ENCODE measurements around the gene TSFM.

Gene TSFM

DNA sequence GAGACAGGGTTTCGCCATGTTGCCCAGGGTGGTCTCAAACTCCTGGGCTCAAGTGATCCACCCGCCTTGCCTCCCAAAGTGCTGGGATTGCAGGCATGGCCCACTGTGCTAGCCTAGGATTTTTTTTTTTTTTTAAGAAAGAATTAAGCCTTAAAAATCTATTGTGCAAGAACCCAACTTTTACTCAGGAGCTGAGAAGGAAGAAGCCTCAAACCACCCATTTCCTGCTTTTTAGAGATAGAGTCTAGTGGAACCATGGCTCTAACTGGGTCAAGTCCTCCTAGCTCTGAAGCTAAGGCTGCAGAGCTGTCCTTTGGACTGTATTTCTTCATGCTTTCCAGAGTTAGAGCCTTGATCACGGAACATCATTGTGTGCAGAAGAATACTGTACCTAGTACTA is 1.3 kb upstream of the TSFM start:
- ChIA-PET CTCF (interaction anchor here (1.0 to 11.8 kb wide), 9 partner anchors 8 to 124 kb away, joined by 4 to 85 read pairs (median 12); partner anchors contain the start of genes EEF1AKMT3 and METTL1), POLR2A (interaction anchor here (0.5 kb wide), 1 partner anchor 165 kb away, joined by 7 read pairs; no protein-coding TSS in a partner anchor)

GRCh38 chr12:57781801-57782200 is 786 bp upstream of the TSFM start:
- CTCF ChIA-PET: interaction anchor here (1.0 to 11.8 kb wide), 9 partner anchors 8 to 124 kb away, joined by 4 to 85 read pairs (median 12); partner anchors contain the start of genes EEF1AKMT3 and METTL1
- no peak for DNase-seq (ENCODE audit: extremely low spot score)
- no peak for TF ChIP-seq CTCF (IDR thresholded peaks at IDR 0.05; ENCODE audit: control extremely low read depth, extremely low read depth, low read depth, missing control alignments)
- POLR2A ChIA-PET: interaction anchor here (0.5 kb wide), 1 partner anchor 165 kb away, joined by 7 read pairs; no protein-coding TSS in a partner anchor

More for the DNA sequence above, 1.3 kb upstream of the TSFM start:
- DNase-seq (ENCODE audit: extremely low spot score): no peak
- TF ChIP-seq CTCF (IDR thresholded peaks at IDR 0.05; ENCODE audit: control extremely low read depth, extremely low read depth, low read depth, missing control alignments): no peak

GRCh38 chr12:57782243-57782607 is 362 bp upstream of the TSFM start:
- ChIA-PET CTCF (interaction anchor here (1.2 to 11.8 kb wide), 12 partner anchors 9 to 123 kb away, joined by 3 to 85 read pairs (median 10); partner anchors contain the start of genes EEF1AKMT3 and METTL1), POLR2A (interaction anchor here (1.0 kb wide), 1 partner anchor 10 kb away, joined by 3 read pairs; the partner anchor contains the start of genes EEF1AKMT3 and METTL1)
- DNase-seq (ENCODE audit: extremely low spot score): no peak
- TF ChIP-seq CTCF (IDR thresholded peaks at IDR 0.05; ENCODE audit: control extremely low read depth, extremely low read depth, low read depth, missing control alignments): no peak

GRCh38 chr12:57783466-57783801 is 847 bp downstream of the TSFM start:
- ChIA-PET POLR2A (no interaction called here), CTCF (interaction anchor here (0.8 to 11.8 kb wide), 23 partner anchors 10 to 328 kb away, joined by 3 to 85 read pairs (median 6); partner anchors contain the start of genes ATP23, CYP27B1, EEF1AKMT3 and METTL1)

DNA sequence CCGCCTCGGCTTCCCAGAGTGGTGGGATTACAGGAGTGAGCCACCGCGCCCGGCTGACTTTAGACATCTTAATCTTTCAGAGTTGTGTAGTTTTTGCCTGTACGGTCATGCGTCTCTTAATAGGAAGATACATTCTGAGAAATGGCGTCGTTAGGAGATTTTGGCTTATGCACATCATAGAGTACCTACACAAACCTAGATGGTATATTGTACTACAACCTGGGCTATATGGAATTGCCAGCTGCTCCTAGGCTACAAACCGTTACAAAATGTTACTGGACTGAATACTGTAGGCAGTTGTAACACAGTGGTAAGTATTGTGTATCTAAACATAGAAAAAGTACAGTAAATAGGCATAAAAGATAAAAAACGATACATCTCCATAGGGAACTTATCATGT is 1.3 kb downstream of the TSFM start:
- no peak for TF ChIP-seq CTCF (IDR thresholded peaks at IDR 0.05; ENCODE audit: control extremely low read depth, extremely low read depth, low read depth, missing control alignments)
- CTCF ChIA-PET: interaction anchor here (0.9 to 11.8 kb wide), 9 partner anchors 10 to 144 kb away, joined by 3 to 85 read pairs (median 11); partner anchors contain the start of genes EEF1AKMT3 and METTL1
- no peak for DNase-seq (ENCODE audit: extremely low spot score)
- POLR2A ChIA-PET: no interaction called here

More at GRCh38 chr12:57783466-57783801, 847 bp downstream of the TSFM start:
- TF ChIP-seq CTCF (IDR thresholded peaks at IDR 0.05; ENCODE audit: control extremely low read depth, extremely low read depth, low read depth, missing control alignments): no peak
- no peak for DNase-seq (ENCODE audit: extremely low spot score)

DNA sequence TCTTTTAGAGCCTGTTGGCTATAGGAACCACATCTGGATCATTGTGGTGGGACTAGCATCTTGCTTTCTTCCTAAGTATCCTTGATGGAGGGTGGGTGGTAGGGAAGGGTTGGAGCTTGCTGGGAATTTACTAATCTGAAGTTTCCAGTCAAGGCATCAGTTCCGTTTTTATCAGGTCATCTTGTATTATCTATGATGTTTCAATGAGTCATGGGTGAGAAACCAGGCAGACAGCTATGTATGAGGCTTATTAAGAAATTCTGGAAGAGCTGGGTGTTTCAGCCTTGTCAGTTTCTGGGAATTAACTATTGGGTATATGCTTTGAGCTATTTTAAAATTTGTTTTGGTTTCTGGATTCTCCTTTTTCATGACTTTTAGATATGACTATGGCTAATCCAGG is 11.3 kb downstream of the TSFM start:
- TF ChIP-seq CTCF (IDR thresholded peaks at IDR 0.05; ENCODE audit: control extremely low read depth, extremely low read depth, low read depth, missing control alignments): no peak
- no peak for DNase-seq (ENCODE audit: extremely low spot score)
- ChIA-PET POLR2A (no interaction called here), CTCF (interaction anchor here (0.9 to 6.7 kb wide), 7 partner anchors 9 to 112 kb away, joined by 3 to 53 read pairs (median 3); partner anchors contain the start of gene TSFM)
